Thyroid gland (tissue), 4 donors: ENCODE measurements around the gene KRTAP4-5. TPM values are rescaled to one million over a fixed set of nuclear protein-coding genes. Genes with fewer than 3 reads are reported as not detected.
"Not testable (repeated sequence)": the region's sequence is repeated elsewhere in the genome, so short reads cannot be mapped to it uniquely, and the experiment has no call there.

ENCODE experiments used
- DNase-seq, 2 donors: peaks; one replicate each; pipeline ENCODE4 v3.0.0-alpha.2; 2019
- H3K27ac ChIP-seq, 3 donors: fragments of 200-600 bp; sonication (generic); 1 replicate in 2 of 3; 2 replicates in 1 of 3; pipeline ENCODE4 v1.5.1; 2016 to 2019; ENCODE audit warnings: mild to moderate bottlenecking in 1 of 3, moderate library complexity in 1 of 3
- H3K27me3 ChIP-seq: fragments of 200-600 bp; sonication (generic); one replicate; pipeline ENCODE4 v1.5.1; 2019
- H3K36me3 ChIP-seq, 2 donors: fragments of 200-600 bp; sonication (generic); one replicate each; pipeline ENCODE4 v1.5.1; 2016 to 2019
- H3K4me1 ChIP-seq, 2 donors: fragments of 200-600 bp; sonication (generic); one replicate each; pipeline ENCODE4 v1.5.1; 2017 to 2019
- H3K4me3 ChIP-seq, 3 donors: fragments of 200-600 bp; sonication (generic); replicated peaks in 1 of 3; 1 replicate in 2 of 3; 2 replicates in 1 of 3; pipeline ENCODE4 v1.5.1; 2016; ENCODE audit warnings: mild to moderate bottlenecking in 1 of 3
- H3K9me3 ChIP-seq: fragments of 200-600 bp; sonication (generic); one replicate; pipeline ENCODE4 v1.5.1; 2017
- CTCF ChIP-seq, 6 experiments: fragments of 200-600 bp in 3 of 6; fragments of 450-650 bp in 3 of 6; sonication (generic) in 3 of 6; IDR thresholded peaks; one replicate each; pipeline ENCODE4 v1.5.1; 2016 to 2019; ENCODE audit warnings: antibody characterized with exemption in 6 of 6, mild to moderate bottlenecking in 2 of 6, inconsistent platforms in 1 of 6, moderate library complexity in 1 of 6
- POLR2A ChIP-seq, 2 donors: fragments of 450-650 bp; IDR thresholded peaks; one replicate each; pipeline ENCODE4 v1.6.1; 2017; ENCODE audit warnings: antibody characterized with exemption in 2 of 2, mild to moderate bottlenecking in 2 of 2, moderate library complexity in 1 of 2
- WGBS, 2 donors: methylation state at CpG; one replicate each; pipeline ENCODE4 v1.1.5; 2017; 5-methylcytosine and 5-hydroxymethylcytosine counted together
- intact Hi-C: fragments of 100-400 bp; cut with DNase I; formaldehyde crosslinking; loops from one replicate; pipeline ENCODE4 v1.15.1; 2023
- total RNA-seq, 4 donors: library from RNA; depleted of rRNA; stranded (reverse); fragments of >200 nt; gene quantifications; one replicate each; pipeline ENCODE4 v1.2.3, GENCODE V29; 2016

KRTAP4-5 gene
- total RNA-seq, 4 donors from 2014 or later: not detected

GRCh38 chr17:41160648-41161047 lies 11.0 kb upstream of the KRTAP4-5 start, which contains the start of gene KRTAP4-4:
Gene KRTAP4-4, minus strand, starts transcription at chr17:41160748. Its CDS starts 57 bp downstream, at chr17:41160691.
- no peaks in the 10 kb centered on the region for H3K9me3 ChIP-seq

GRCh38 chr17:41160190-41160589 lies 10.6 kb upstream of the KRTAP4-5 start:
- H3K4me1 ChIP-seq, H3K27ac ChIP-seq, H3K4me3 ChIP-seq, H3K27me3 ChIP-seq, H3K36me3 ChIP-seq, DNase-seq, H3K9me3 ChIP-seq, intact Hi-C loops: not testable (repeated sequence)
- 79 to 83% methylated on average over 2 of the region's 3 CpGs for WGBS, 2 donors

More at GRCh38 chr17:41160648-41161047, 11.0 kb upstream of the KRTAP4-5 start, which contains the start of gene KRTAP4-4:
- no peak within 1 kb of the TSS for H3K4me3 ChIP-seq
- TF ChIP-seq POLR2A (IDR thresholded peaks at IDR 0.05) (no peak), CTCF (IDR thresholded peaks at IDR 0.05) (no peak)
- 88% methylated on average over 1 of the region's 1 CpG for WGBS, 2 donors
- H3K4me1 ChIP-seq: no peaks in the 10 kb centered on the region
- DNase-seq: no peak
- H3K36me3 ChIP-seq: no peaks in the 10 kb centered on the region
- intact Hi-C loops: no loop called here
- H3K27ac ChIP-seq: no peak within 1 kb of the TSS
- no peaks in the 10 kb centered on the region for H3K27me3 ChIP-seq

- Histone ChIP-seq H3K36me3 (no peaks in the 10 kb centered on the region), H3K27ac (no peak overlapping the region), H3K4me3 (no peak overlapping the region), H3K27me3 (no peaks in the 10 kb centered on the region), H3K4me1 (no peaks in the 10 kb centered on the region), H3K9me3 (no peaks in the 10 kb centered on the region)
- intact Hi-C loops: no loop called here
- TF ChIP-seq CTCF (IDR thresholded peaks at IDR 0.05) (no peak), POLR2A (IDR thresholded peaks at IDR 0.05) (no peak)
- DNase-seq: peak in 1 of 2 donors; percentile 1
- WGBS, 2 donors: 8 to 10% methylated on average over 2 of the region's 2 CpGs
Observed at GRCh38 chr17:41153856-41154255, 4.2 kb upstream of the KRTAP4-5 start.

- WGBS, 2 donors: 75 to 89% methylated on average over 2 of the region's 2 CpGs
- no peaks in the 10 kb centered on the region for H3K36me3 ChIP-seq
- no peak overlapping the region for H3K27ac ChIP-seq
- intact Hi-C loops: no loop called here
- no peak for DNase-seq
- no peaks in the 10 kb centered on the region for H3K4me1 ChIP-seq
- TF ChIP-seq POLR2A (IDR thresholded peaks at IDR 0.05) (no peak), CTCF (IDR thresholded peaks at IDR 0.05) (no peak)
- H3K9me3 ChIP-seq: no peaks in the 10 kb centered on the region
- no peak overlapping the region for H3K4me3 ChIP-seq
- H3K27me3 ChIP-seq: no peaks in the 10 kb centered on the region
Observed at GRCh38 chr17:41151525-41151924, 1.9 kb upstream of the KRTAP4-5 start.

GRCh38 chr17:41150026-41150425 lies 401 bp upstream of the KRTAP4-5 start:
- H3K4me3 ChIP-seq: no peak overlapping the region
- intact Hi-C loops: no loop called here
- H3K27me3 ChIP-seq: no peaks in the 10 kb centered on the region
- H3K4me1 ChIP-seq: no peaks in the 10 kb centered on the region
- H3K27ac ChIP-seq: no peak overlapping the region
- TF ChIP-seq CTCF (IDR thresholded peaks at IDR 0.05) (no peak), POLR2A (IDR thresholded peaks at IDR 0.05) (no peak)
- H3K9me3 ChIP-seq: no peaks in the 10 kb centered on the region
- DNase-seq: no peak
- H3K36me3 ChIP-seq: no peaks in the 10 kb centered on the region
- WGBS, 2 donors: 91 to 92% methylated on average over 4 of the region's 4 CpGs

- H3K4me3 ChIP-seq, H3K27me3 ChIP-seq, H3K9me3 ChIP-seq, intact Hi-C loops, H3K27ac ChIP-seq, H3K36me3 ChIP-seq, H3K4me1 ChIP-seq, DNase-seq: not testable (repeated sequence)
- WGBS, 2 donors: 79 to 83% methylated on average over 7 to 9 of the region's 10 CpGs
Observed at GRCh38 chr17:41148971-41149651, 514 bp downstream of the KRTAP4-5 start.
